A549 (cell line): ENCODE data around the gene ARL2BP. TPM values are rescaled to one million over a fixed set of nuclear protein-coding genes. Genes with fewer than 3 reads are reported as not detected.

Experiments used
- ATAC-seq, 2 experiments: fragments of 200-7000 bp in 1 of 2; fragments of >200 bp in 1 of 2; cut with Nextera tagmentation in 1 of 2; cut with Tn5 transposase in 1 of 2; 3 replicates each; pipeline versions ENCODE4 v1.8.0 to v1.9.1; 2018 to 2020; ENCODE audit warnings: mild to moderate bottlenecking in 1 of 2, moderate library complexity in 1 of 2
- CTCF ChIA-PET: fragments of 300-600 bp; sonication (Branson Sonifier 250); formaldehyde crosslinking; extraction: SDS; loops from one replicate; lab custom pipeline; 2021; ENCODE audit warnings: antibody characterized with exemption, inconsistent platforms; lab: Yijun Ruan, JAX
- POLR2A ChIA-PET: fragments of 350-600 bp; formaldehyde crosslinking; extraction: SDS; loops from one replicate; lab custom pipeline; 2021; ENCODE audit warnings: antibody characterized with exemption, inconsistent platforms; lab: Yijun Ruan, JAX
- DNase-seq, 2 experiments: peaks; one replicate each; pipeline versions ENCODE4 v3.0.0 to v3.0.0-alpha.2; 2011 to 2016; ENCODE audit warnings: low read depth in 1 of 2, low spot score in 1 of 2
- FAIRE-seq: peaks from 2 replicates; lab custom pipeline; 2011; peaks lifted over from hg19 to GRCh38; lab: Jason Lieb, UNC
- H3K27ac ChIP-seq, 2 experiments: fragments of >200 bp; sonication (Bioruptor Twin); formaldehyde crosslinking; 3 replicates each; pipeline ENCODE4 v1.5.1; 2016 to 2017
- H3K4me1 ChIP-seq: fragments of >200 bp; sonication (Bioruptor Twin); formaldehyde crosslinking; 3 replicates; pipeline ENCODE4 v1.6.1; 2016
- H3K4me2 ChIP-seq: fragments of >200 bp; sonication (Bioruptor Twin); formaldehyde crosslinking; 3 replicates; pipeline ENCODE4 v1.6.1; 2016
- H3K4me3 ChIP-seq: fragments of >200 bp; sonication (Bioruptor Twin); formaldehyde crosslinking; 3 replicates; pipeline ENCODE4 v1.5.1; 2016
- H3K9me3 ChIP-seq: fragments of >200 bp; sonication (Bioruptor Twin); formaldehyde crosslinking; 3 replicates; pipeline ENCODE4 v1.6.1; 2016
- CBX2 ChIP-seq: fragments of 200-600 bp; sonication (generic); IDR thresholded peaks from 2 replicates; pipeline ENCODE4 v1.6.1; 2016; ENCODE audit warnings: low read depth, mild to moderate bottlenecking, borderline replicate concordance
- CBX8 ChIP-seq: fragments of 200-600 bp; sonication (generic); IDR thresholded peaks from 2 replicates; pipeline ENCODE4 v1.6.1; 2016
- CEBPB ChIP-seq, 2 experiments: fragments of >200 bp in 1 of 2; sonication (Bioruptor Twin) in 1 of 2; formaldehyde crosslinking in 1 of 2; IDR thresholded peaks; 2 replicates each; pipeline ENCODE4 v1.6.1; 2012 to 2016
- CHD2 ChIP-seq: fragments of 150-350 bp; IDR thresholded peaks from 2 replicates; pipeline ENCODE4 v1.6.1; 2014; ENCODE audit warnings: low read length; ENCODE audit not compliant: partially characterized antibody
- EP300 ChIP-seq, 2 experiments: fragments of >200 bp; sonication (Bioruptor Twin); formaldehyde crosslinking; IDR thresholded peaks; 2 replicates in 1 of 2; 3 replicates in 1 of 2; pipeline ENCODE4 v1.6.1; 2016 to 2017
- FOSB ChIP-seq: fragments of 250-450 bp; sonication (Bioruptor Pico); IDR thresholded peaks from 2 replicates; pipeline ENCODE4 v1.5.0; 2020; ENCODE audit warnings: mild to moderate bottlenecking, moderate library complexity
- FOSL2 ChIP-seq, 2 experiments: fragments of 450-650 bp in 1 of 2; fragments of >200 bp in 1 of 2; sonication (Bioruptor Twin) in 1 of 2; formaldehyde crosslinking; IDR thresholded peaks; 2 replicates each; pipeline versions ENCODE4 v1.5.0 to v1.6.1; 2016 to 2020; ENCODE audit warnings: mild to moderate bottlenecking in 1 of 2, moderate library complexity in 1 of 2
- HDAC2 ChIP-seq: fragments of 200-600 bp; sonication (generic); IDR thresholded peaks from 2 replicates; pipeline ENCODE4 v1.6.1; 2016
- HEYL ChIP-seq: fragments of 250-450 bp; sonication (Bioruptor Pico); IDR thresholded peaks from 2 replicates; pipeline ENCODE4 v1.8.0; 2021; ENCODE audit warnings: mild to moderate bottlenecking, moderate library complexity
- HOXB5 ChIP-seq: fragments of 250-450 bp; sonication (Bioruptor Pico); IDR thresholded peaks from 2 replicates; pipeline ENCODE4 v1.5.0; 2020; ENCODE audit warnings: mild to moderate bottlenecking, moderate library complexity
- JUNB ChIP-seq: fragments of >200 bp; sonication (Bioruptor Twin); formaldehyde crosslinking; IDR thresholded peaks from 2 replicates; pipeline ENCODE4 v1.6.1; 2016
- KDM5A ChIP-seq: fragments of 200-600 bp; sonication (generic); IDR thresholded peaks from 2 replicates; pipeline ENCODE4 v1.6.1; 2016; ENCODE audit warnings: antibody characterized with exemption, mild to moderate bottlenecking
- MAX ChIP-seq: IDR thresholded peaks from 2 replicates; pipeline ENCODE4 v1.6.1; 2012
- PHF8 ChIP-seq: fragments of 200-600 bp; sonication (generic); IDR thresholded peaks from 2 replicates; pipeline ENCODE4 v1.6.1; 2016; ENCODE audit warnings: low read depth, mild to moderate bottlenecking, antibody characterized with exemption, moderate library complexity, borderline replicate concordance
- POLR2A ChIP-seq: IDR thresholded peaks from 2 replicates; pipeline ENCODE4 v1.6.1; 2012; ENCODE audit warnings: mild to moderate bottlenecking, low read length
- RAD21 ChIP-seq, 2 experiments: fragments of >200 bp in 1 of 2; sonication (Bioruptor Twin) in 1 of 2; formaldehyde crosslinking in 1 of 2; IDR thresholded peaks in 1 of 2; conservative IDR thresholded peaks in 1 of 2; 2 replicates in 1 of 2; 3 replicates in 1 of 2; pipeline ENCODE4 v1.6.1; 2012 to 2018; ENCODE audit warnings: inconsistent platforms in 1 of 2
- RNF2 ChIP-seq: fragments of 200-600 bp; sonication (generic); IDR thresholded peaks from 2 replicates; pipeline ENCODE4 v1.6.1; 2016; ENCODE audit warnings: low read depth, mild to moderate bottlenecking, antibody characterized with exemption, moderate library complexity, borderline replicate concordance
- TP53 ChIP-seq: fragments of 250-450 bp; sonication (Bioruptor Pico); IDR thresholded peaks from 2 replicates; pipeline ENCODE4 v1.5.0; 2021; ENCODE audit warnings: mild to moderate bottlenecking, moderate library complexity
- USF2 ChIP-seq: fragments of 450-650 bp; IDR thresholded peaks from 2 replicates; pipeline ENCODE4 v1.6.1; 2014; ENCODE audit warnings: antibody characterized with exemption
- ZC3H11A ChIP-seq: fragments of 450-650 bp; IDR thresholded peaks from 2 replicates; pipeline ENCODE4 v1.6.1; 2014; ENCODE audit warnings: antibody characterized with exemption, mild to moderate bottlenecking
- ZFP36 ChIP-seq: fragments of 450-650 bp; IDR thresholded peaks from 2 replicates; pipeline ENCODE4 v1.6.1; 2014; ENCODE audit warnings: borderline replicate concordance; ENCODE audit not compliant: partially characterized antibody
- ZNF302 ChIP-seq: fragments of 250-450 bp; sonication (Bioruptor Pico); IDR thresholded peaks from 2 replicates; pipeline ENCODE4 v1.9.0; 2021; ENCODE audit warnings: inconsistent platforms, mild to moderate bottlenecking, moderate library complexity
- WGBS: methylation state at CpG from one replicate; pipeline ENCODE4 v1.1.6; 2017; ENCODE audit errors: missing lambda C conversion rate; 5-methylcytosine and 5-hydroxymethylcytosine counted together
- polyA plus RNA-seq, 4 experiments: library from polyadenylated mRNA; depleted of rRNA in 3 of 4; stranded (reverse); fragments of >200 nt; fragmentation: RNase III in 1 of 4; extraction: RNeasy Plus Mini Kit Qiagen cat#74134 plus additional on column Dnase treatment in 1 of 4; gene quantifications; 2 replicates in 3 of 4; 3 replicates in 1 of 4; pipeline ENCODE4 v1.2.3, GENCODE V29; 2011 to 2017

The ARL2BP gene
- polyA plus RNA-seq, 2 of the 4 experiments (the other 2 are of a cell fraction) = 67.0 to 126 TPM

- no peak for DNase-seq
- ChIA-PET CTCF (interaction anchor here (0.9 to 1.5 kb wide), 3 partner anchors 19 to 112 kb away, joined by 3 to 4 read pairs (median 4); partner anchors contain the start of gene CPNE2), POLR2A (no interaction called here)
- 94% methylated on average over 12 of the region's 12 CpGs for WGBS
- no peak overlapping the region for H3K4me2 ChIP-seq
- no peaks in the 10 kb centered on the region for H3K4me1 ChIP-seq
- no peak overlapping the region for H3K27ac ChIP-seq
- no peak overlapping the region for H3K4me3 ChIP-seq
- H3K9me3 ChIP-seq = no peaks in the 10 kb centered on the region
- TF ChIP-seq EP300 (IDR thresholded peaks at IDR 0.05) = 0 out of 5 replicates have a peak, but pooled peaks of 1 of the 2 experiments have one; percentile 16
- no peak for TF ChIP-seq ZNF302
- FAIRE-seq = no peak
- ATAC-seq = peak in 1 of 2 experiments; percentile 53; a peak in 2 of 6 replicates
These were observed 40.4 kb upstream of the ARL2BP start for GRCh38 chr16:57204675-57205074.

GRCh38 chr16:57208926-57209325, 36.1 kb upstream of the ARL2BP start:
- POLR2A ChIA-PET = no interaction called here
- 90% methylated on average over 1 of the region's 1 CpG for WGBS
- no peak for FAIRE-seq
- Histone ChIP-seq H3K4me2 (no peak overlapping the region), H3K9me3 (no peaks in the 10 kb centered on the region), H3K4me1 (no peaks in the 10 kb centered on the region), H3K4me3 (no peak overlapping the region), H3K27ac (no peak overlapping the region)
- no peak for ATAC-seq
- TF ChIP-seq CBX8 = no peak
- DNase-seq = no peak
- CTCF ChIA-PET = interaction anchor here (1.2 kb wide), 1 partner anchor 9 kb away, joined by 3 read pairs; no protein-coding TSS in a partner anchor

- POLR2A ChIA-PET = no interaction called here
- no peak for FAIRE-seq
- Histone ChIP-seq H3K4me2 (no peak overlapping the region), H3K4me1 (no peaks in the 10 kb centered on the region)
- no peak for ATAC-seq
- 91% methylated on average over 5 of the region's 5 CpGs for WGBS
- no peak for TF ChIP-seq MAX
- TF ChIP-seq ZFP36 = no peak
- TF ChIP-seq HDAC2 = no peak
- no peak for TF ChIP-seq TP53 (CRISPR knock-in tag)
- TF ChIP-seq PHF8 = no peak
- no peak for TF ChIP-seq POLR2A
- TF ChIP-seq FOSB (CRISPR knock-in tag) = no peak
- TF ChIP-seq HEYL (CRISPR knock-in tag) = no peak
- no peak for TF ChIP-seq FOSL2 (IDR thresholded peaks at IDR 0.05)
- no peak for TF ChIP-seq FOSL2 (CRISPR knock-in tag; IDR thresholded peaks at IDR 0.05)
- TF ChIP-seq RNF2 = no peak
- TF ChIP-seq CEBPB (IDR thresholded peaks at IDR 0.05) = no peak
- TF ChIP-seq RAD21 (conservative IDR thresholded peaks at IDR 0.05 in 1 of 2, IDR thresholded peaks at IDR 0.05 in 1 of 2) = no peak
- no peak for TF ChIP-seq USF2
- TF ChIP-seq JUNB = no peak
- no peak for TF ChIP-seq ZC3H11A
- no peak for TF ChIP-seq CBX8
- no peak for TF ChIP-seq HOXB5 (CRISPR knock-in tag)
- TF ChIP-seq, all 56 proteins: peak for 0
- DNase-seq = no peak
- no peak overlapping the region for H3K27ac ChIP-seq
- peaks cover 8% of the 10 kb centered on the region for H3K9me3 ChIP-seq
- H3K4me3 ChIP-seq = no peak overlapping the region
- CTCF ChIA-PET = no interaction called here
These were observed 35.3 kb upstream of the ARL2BP start for GRCh38 chr16:57209780-57210179.

- no peak overlapping the region for H3K27ac ChIP-seq
- H3K4me2 ChIP-seq = no peak overlapping the region
- no peak for FAIRE-seq
- CTCF ChIA-PET = interaction anchor here (1.1 kb wide), 1 partner anchor 9 kb away, joined by 3 read pairs; no protein-coding TSS in a partner anchor
- DNase-seq = no peak
- no peak for ATAC-seq
- no peak overlapping the region for H3K4me3 ChIP-seq
- POLR2A ChIA-PET = no interaction called here
- WGBS = 89% methylated on average over 1 of the region's 1 CpG
- TF ChIP-seq KDM5A = no peak
- TF ChIP-seq CBX2 = no peak
- no peak for TF ChIP-seq CHD2
- TF ChIP-seq, all 56 proteins: peak for 0
- Histone ChIP-seq H3K9me3 (peaks cover 44% of the 10 kb centered on the region), H3K4me1 (no peaks in the 10 kb centered on the region)
These were observed 31.6 kb upstream of the ARL2BP start for GRCh38 chr16:57213462-57213861.
